DOHH2 (cell line): Measurements from ENCODE around the gene CADPS.

Experiments used
- EZH2phosphoT487 ChIP-seq: fragments of 200-600 bp; sonication (generic); IDR thresholded peaks from 2 replicates; pipeline ENCODE4 v1.6.1; 2017; ENCODE audit warnings: borderline replicate concordance, mild to moderate bottlenecking, antibody characterized with exemption, low read length, moderate library complexity, mixed read lengths
- TF ChIP-seq, protein P1 (sequence below): fragments of 200-600 bp; sonication (generic); IDR thresholded peaks from one replicate; pipeline ENCODE4 v1.5.1; 2014; ENCODE audit warnings: antibody characterized with exemption, mild to moderate bottlenecking, low read depth, low read length; ENCODE audit not compliant: poor library complexity, severe bottlenecking

DNA sequence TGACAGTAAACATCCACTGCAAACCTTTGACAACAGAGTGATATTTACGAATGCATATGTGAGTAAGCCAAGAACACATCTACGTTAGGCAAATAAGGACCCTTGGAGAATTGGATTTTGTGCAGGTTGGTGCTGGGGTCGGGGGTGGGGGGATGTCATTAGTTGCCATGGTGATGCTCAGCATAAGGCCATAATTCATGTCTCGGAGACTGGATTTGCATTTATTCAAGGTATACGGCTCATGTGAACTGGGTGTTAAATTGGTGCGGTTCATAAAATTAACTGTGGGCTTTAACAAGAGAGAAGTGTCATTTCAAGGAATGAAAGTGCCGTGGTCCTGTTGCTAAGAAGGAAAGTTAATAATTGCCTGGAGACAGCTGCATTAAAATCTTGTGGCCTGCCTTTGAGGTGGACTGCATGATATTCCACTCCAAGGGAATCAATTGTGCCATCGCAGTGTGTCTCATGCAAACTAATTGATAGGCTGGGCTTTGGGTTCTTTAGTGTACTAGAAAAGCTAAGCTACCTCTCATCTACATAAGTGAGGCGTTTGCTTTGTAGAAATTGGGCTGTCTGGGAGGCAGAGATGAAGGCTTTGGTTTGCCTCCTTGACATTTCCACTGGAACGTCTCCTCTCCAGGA, 273.0 kb downstream of the CADPS start:
- TF ChIP-seq, protein P1, sequence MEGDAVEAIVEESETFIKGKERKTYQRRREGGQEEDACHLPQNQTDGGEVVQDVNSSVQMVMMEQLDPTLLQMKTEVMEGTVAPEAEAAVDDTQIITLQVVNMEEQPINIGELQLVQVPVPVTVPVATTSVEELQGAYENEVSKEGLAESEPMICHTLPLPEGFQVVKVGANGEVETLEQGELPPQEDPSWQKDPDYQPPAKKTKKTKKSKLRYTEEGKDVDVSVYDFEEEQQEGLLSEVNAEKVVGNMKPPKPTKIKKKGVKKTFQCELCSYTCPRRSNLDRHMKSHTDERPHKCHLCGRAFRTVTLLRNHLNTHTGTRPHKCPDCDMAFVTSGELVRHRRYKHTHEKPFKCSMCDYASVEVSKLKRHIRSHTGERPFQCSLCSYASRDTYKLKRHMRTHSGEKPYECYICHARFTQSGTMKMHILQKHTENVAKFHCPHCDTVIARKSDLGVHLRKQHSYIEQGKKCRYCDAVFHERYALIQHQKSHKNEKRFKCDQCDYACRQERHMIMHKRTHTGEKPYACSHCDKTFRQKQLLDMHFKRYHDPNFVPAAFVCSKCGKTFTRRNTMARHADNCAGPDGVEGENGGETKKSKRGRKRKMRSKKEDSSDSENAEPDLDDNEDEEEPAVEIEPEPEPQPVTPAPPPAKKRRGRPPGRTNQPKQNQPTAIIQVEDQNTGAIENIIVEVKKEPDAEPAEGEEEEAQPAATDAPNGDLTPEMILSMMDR = no peak
- no peak for TF ChIP-seq EZH2phosphoT487
